ENCODE measurements around the gene GASK1A. TPM values are rescaled to one million over a fixed set of nuclear protein-coding genes. Genes with fewer than 3 reads are reported as not detected.

GASK1A gene
- total RNA-seq, 1 donor from 2014 or later: 2.1 TPM

DNA sequence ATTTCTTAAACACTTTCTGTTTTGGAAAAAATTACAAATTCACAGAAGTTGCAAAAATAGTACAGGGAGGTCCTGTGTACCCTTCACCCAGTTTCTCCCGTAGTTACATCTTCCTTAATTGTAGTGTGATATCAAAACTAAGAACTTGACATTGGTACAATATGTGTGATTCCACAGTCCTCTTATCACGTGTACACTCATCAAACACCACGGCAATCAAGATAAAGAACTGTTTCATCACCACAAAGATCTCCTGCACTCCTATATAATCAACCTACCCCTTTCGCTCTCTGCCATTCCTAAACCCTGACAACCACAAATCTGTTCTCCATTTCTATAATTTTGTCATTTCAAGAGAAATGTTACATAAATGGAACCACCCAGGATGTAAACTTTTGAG is 95.4 kb downstream of the GASK1A start:
- TF ChIP-seq, protein P1, sequence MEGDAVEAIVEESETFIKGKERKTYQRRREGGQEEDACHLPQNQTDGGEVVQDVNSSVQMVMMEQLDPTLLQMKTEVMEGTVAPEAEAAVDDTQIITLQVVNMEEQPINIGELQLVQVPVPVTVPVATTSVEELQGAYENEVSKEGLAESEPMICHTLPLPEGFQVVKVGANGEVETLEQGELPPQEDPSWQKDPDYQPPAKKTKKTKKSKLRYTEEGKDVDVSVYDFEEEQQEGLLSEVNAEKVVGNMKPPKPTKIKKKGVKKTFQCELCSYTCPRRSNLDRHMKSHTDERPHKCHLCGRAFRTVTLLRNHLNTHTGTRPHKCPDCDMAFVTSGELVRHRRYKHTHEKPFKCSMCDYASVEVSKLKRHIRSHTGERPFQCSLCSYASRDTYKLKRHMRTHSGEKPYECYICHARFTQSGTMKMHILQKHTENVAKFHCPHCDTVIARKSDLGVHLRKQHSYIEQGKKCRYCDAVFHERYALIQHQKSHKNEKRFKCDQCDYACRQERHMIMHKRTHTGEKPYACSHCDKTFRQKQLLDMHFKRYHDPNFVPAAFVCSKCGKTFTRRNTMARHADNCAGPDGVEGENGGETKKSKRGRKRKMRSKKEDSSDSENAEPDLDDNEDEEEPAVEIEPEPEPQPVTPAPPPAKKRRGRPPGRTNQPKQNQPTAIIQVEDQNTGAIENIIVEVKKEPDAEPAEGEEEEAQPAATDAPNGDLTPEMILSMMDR (conservative IDR thresholded peaks at IDR 0.05): no peak

DNA sequence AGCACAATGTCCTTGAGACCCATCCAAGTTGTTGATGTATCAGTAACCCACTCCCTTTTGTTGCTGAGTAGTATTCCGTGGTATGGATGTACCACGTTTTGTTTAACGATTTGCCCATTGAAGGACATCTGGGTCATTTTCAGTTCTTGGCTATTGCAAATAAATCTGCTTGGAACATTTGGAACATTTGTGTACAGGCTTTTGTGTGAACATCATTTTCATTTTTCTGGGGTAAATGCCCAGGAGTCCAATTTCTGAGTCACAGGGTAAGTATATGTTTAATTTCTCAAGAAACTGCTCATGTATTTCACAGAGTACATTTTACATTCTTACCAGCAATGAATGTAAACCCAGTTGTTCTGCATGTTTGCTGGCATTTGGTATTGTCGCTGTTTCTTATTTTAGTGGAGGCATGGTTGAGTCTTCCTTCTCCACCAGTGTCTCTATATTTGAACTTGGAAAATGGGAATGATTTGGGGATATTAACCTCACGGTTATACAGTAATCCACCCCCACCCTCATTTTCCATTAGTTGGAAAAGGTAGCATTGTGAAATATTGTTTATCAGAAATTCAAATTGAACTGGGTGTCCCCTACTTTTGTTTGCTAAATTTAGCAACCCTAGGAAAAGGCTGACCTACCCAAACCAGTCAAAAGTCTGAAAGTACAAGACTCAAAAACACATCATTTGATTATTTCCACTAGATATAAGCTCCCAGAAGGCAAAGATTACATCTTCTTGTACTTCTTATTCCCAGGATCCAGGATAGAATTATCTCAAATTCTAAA is 96.0 kb downstream of the GASK1A start:
- no peaks in the 10 kb centered on the region for H3K9me3 Mint-ChIP-seq
- H3K4me1 Mint-ChIP-seq: no peaks in the 10 kb centered on the region
- H3K36me3 Mint-ChIP-seq (ENCODE audit: low read depth): peaks cover 19% of the 10 kb centered on the region
- H3K27me3 Mint-ChIP-seq (ENCODE audit: low read depth): no peaks in the 10 kb centered on the region
- H3K4me3 Mint-ChIP-seq: no peak overlapping the region
- H3K27ac Mint-ChIP-seq (ENCODE audit: unreplicated experiment): no peak overlapping the region
- TF ChIP-seq, protein P1 (conservative IDR thresholded peaks at IDR 0.05): no peak
- no peak for DNase-seq (ENCODE audit: low read depth, low spot score)

More for the DNA sequence above, 95.4 kb downstream of the GASK1A start:
- no peaks in the 10 kb centered on the region for H3K27me3 Mint-ChIP-seq (ENCODE audit: low read depth)
- no peak for DNase-seq (ENCODE audit: low read depth, low spot score)
- H3K36me3 Mint-ChIP-seq (ENCODE audit: low read depth): peaks cover 16% of the 10 kb centered on the region
- H3K27ac Mint-ChIP-seq (ENCODE audit: unreplicated experiment): no peak overlapping the region
- no peaks in the 10 kb centered on the region for H3K9me3 Mint-ChIP-seq
- no peak overlapping the region for H3K4me3 Mint-ChIP-seq
- H3K4me1 Mint-ChIP-seq: no peaks in the 10 kb centered on the region

DNA sequence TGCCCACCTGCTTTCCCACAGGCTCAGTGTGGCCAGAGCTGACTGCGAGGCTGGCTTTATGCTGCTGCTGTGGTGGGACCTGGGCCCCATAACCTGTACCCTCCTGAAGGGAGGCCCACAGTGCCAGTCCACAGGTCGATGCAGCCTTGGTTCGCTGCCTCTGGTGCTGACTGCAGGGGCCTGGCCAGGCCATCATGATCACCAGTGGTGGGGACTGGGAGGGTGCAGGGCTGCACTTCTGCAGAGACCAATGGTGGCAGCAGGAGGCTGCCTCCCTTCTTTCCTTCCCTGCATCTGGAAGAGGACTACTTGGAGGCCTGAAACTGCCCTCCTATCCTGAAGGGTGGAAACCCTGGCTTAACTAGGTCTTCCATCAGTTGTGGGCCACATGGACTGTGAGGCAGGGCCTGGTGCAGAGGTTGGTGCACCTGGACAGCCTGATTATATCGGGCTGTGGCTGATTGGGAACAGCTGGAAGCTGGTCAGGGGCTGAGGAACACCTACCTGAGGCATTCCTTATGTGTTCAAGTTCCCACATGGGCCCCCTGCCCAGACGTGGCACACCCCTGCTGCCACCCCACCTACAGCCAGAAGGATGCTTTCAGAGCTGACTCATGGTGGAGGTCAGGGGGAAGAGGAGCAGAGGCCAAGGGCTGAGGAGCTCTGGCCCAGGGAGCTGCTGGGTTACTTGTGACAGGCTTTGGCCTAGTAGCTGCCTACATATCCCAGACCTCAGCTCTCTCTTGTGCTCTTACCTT is 97.0 kb downstream of the GASK1A start:
- no peaks in the 10 kb centered on the region for H3K27me3 Mint-ChIP-seq (ENCODE audit: low read depth)

DNA sequence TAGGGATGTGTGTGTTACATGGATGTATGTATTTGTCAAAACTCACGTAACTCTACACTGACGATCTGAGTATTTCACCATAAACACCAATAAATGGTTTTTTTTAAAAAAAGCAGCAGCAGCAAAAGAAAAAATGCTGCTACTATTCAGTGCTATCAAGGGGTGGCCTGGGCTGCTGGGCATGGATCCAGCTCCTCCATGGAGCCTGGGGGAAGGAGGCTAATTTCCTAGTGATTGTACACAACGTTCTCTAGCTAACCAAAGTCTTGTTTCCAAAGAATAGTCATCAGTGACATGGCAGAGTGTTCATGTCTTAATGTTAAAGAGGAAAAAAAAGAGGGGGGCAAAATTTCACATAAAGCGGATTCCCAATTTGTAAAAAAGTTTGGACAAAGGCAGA is 97.7 kb downstream of the GASK1A start:
- TF ChIP-seq, protein P1 (conservative IDR thresholded peaks at IDR 0.05): no peak

More for the DNA sequence above, 97.0 kb downstream of the GASK1A start:
- peaks cover 24% of the 10 kb centered on the region for H3K36me3 Mint-ChIP-seq (ENCODE audit: low read depth)
- H3K27ac Mint-ChIP-seq (ENCODE audit: unreplicated experiment): no peak overlapping the region
- no peaks in the 10 kb centered on the region for H3K9me3 Mint-ChIP-seq
- no peaks in the 10 kb centered on the region for H3K4me1 Mint-ChIP-seq
- H3K4me3 Mint-ChIP-seq: no peak overlapping the region
- no peak for DNase-seq (ENCODE audit: low read depth, low spot score)
- TF ChIP-seq, protein P1 (conservative IDR thresholded peaks at IDR 0.05): no peak

DNA sequence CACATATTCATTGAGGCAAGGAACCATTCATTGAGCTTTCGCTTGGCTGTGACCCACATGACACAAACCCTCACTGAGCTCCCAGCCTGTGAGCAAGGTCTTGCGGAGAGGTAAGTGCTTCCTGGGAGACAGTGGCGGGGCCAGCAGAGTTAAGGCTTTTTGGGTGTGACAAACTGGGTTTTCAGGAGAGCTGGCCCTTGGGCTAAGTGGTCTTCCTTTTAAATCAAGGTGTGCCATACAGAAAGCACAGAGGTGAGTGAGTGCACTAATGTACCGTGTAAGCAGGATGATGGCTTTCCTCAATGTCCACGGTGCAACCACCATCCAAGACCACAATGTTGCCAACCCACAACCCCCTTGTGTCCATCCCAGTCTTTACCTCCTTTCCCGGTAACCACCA is 98.2 kb downstream of the GASK1A start:
- H3K4me1 Mint-ChIP-seq: no peaks in the 10 kb centered on the region
- peaks cover 24% of the 10 kb centered on the region for H3K36me3 Mint-ChIP-seq (ENCODE audit: low read depth)

More for the DNA sequence above, 97.7 kb downstream of the GASK1A start:
- H3K27ac Mint-ChIP-seq (ENCODE audit: unreplicated experiment): no peak overlapping the region
- H3K27me3 Mint-ChIP-seq (ENCODE audit: low read depth): no peaks in the 10 kb centered on the region
- no peak for DNase-seq (ENCODE audit: low read depth, low spot score)
- peaks cover 24% of the 10 kb centered on the region for H3K36me3 Mint-ChIP-seq (ENCODE audit: low read depth)
- H3K4me3 Mint-ChIP-seq: no peak overlapping the region
- H3K4me1 Mint-ChIP-seq: no peaks in the 10 kb centered on the region
- no peaks in the 10 kb centered on the region for H3K9me3 Mint-ChIP-seq

More for the DNA sequence above, 98.2 kb downstream of the GASK1A start:
- no peak for DNase-seq (ENCODE audit: low read depth, low spot score)
- Mint-ChIP-seq H3K27me3 (ENCODE audit: low read depth) (no peaks in the 10 kb centered on the region), H3K4me3 (no peak overlapping the region), H3K9me3 (no peaks in the 10 kb centered on the region), H3K27ac (ENCODE audit: unreplicated experiment) (no peak overlapping the region)
- TF ChIP-seq, protein P1 (conservative IDR thresholded peaks at IDR 0.05): no peak

Measured in neural crest cell (in vitro differentiated cells).